Neural progenitor cell (in vitro differentiated cells): Measurements from ENCODE around the gene CARNS1.

Experiments
- EZH2 ChIP-seq: fragments of 200-600 bp; sonication (generic); IDR thresholded peaks from 2 replicates; pipeline ENCODE4 v1.6.1; 2017; ENCODE audit warnings: antibody characterized with exemption, mild to moderate bottlenecking, moderate library complexity
- TF ChIP-seq, protein P1 (sequence below): fragments of 200-600 bp; sonication (generic); IDR thresholded peaks from 2 replicates; pipeline ENCODE4 v1.5.1; 2017; ENCODE audit warnings: antibody characterized with exemption, mild to moderate bottlenecking

DNA sequence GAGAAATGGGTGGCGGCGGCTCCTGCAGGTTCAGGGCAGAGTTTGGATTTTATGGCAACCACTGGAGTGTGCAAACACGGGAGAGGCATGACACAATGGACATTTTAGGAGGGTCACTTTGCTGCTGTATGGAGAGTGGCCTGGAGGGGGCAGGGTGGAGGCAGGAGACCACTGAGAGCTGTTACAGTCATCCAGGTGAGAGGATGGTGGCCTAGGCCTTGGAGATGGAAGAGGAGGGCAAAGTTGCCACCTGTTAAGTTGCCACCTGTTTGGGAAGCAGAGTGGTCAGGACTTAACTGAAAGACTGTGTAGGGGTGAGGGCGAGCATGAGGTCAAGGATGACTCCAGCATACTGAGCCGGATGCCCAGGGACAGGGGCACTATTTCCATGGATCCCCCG lies 26.0 kb upstream of the CARNS1 start:
- no peak for TF ChIP-seq EZH2
- TF ChIP-seq, protein P1, sequence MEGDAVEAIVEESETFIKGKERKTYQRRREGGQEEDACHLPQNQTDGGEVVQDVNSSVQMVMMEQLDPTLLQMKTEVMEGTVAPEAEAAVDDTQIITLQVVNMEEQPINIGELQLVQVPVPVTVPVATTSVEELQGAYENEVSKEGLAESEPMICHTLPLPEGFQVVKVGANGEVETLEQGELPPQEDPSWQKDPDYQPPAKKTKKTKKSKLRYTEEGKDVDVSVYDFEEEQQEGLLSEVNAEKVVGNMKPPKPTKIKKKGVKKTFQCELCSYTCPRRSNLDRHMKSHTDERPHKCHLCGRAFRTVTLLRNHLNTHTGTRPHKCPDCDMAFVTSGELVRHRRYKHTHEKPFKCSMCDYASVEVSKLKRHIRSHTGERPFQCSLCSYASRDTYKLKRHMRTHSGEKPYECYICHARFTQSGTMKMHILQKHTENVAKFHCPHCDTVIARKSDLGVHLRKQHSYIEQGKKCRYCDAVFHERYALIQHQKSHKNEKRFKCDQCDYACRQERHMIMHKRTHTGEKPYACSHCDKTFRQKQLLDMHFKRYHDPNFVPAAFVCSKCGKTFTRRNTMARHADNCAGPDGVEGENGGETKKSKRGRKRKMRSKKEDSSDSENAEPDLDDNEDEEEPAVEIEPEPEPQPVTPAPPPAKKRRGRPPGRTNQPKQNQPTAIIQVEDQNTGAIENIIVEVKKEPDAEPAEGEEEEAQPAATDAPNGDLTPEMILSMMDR = peak; percentile 71
